Cardiac atrium fibroblast (primary cell): ENCODE results near the gene SPCS3. TPM values are rescaled to one million over a fixed set of nuclear protein-coding genes. Genes with fewer than 3 reads are reported as not detected.

ENCODE experiments used
- total RNA-seq: library from RNA; depleted of rRNA; stranded (reverse); fragments of >200 nt; gene quantifications from 2 replicates; pipeline ENCODE4 v1.2.3, GENCODE V29; 2015

The SPCS3 gene
- 53.3 and 70.5 TPM in 2 replicates for total RNA-seq

GRCh38 chr4:176319704-176320339, at the start of gene SPCS3:
SPCS3 (plus strand) TSS chr4:176319966; CDS start chr4:176320077, 111 bp downstream.

Other genes starting within 250 kb of the SPCS3 start
- gene SPATA4, start 124.4 kb upstream of the SPCS3 start, total RNA-seq, result not detected in 2 replicates
- not detected in 2 replicates for gene ASB5, start 50.7 kb upstream of the SPCS3 start, total RNA-seq